HG03139 (cell line): ENCODE data around the gene OR2K2.
"Not testable (repeated sequence)": the region's sequence is repeated elsewhere in the genome, so short reads cannot be mapped to it uniquely, and the experiment has no call there.

ENCODE experiments used
- ATAC-seq: cut with Tn5 transposase; IDR thresholded peaks from one replicate; pipeline ENCODE4 v1.9.1; 2021; ENCODE audit not compliant: unreplicated experiment

Gene OR2K2

DNA sequence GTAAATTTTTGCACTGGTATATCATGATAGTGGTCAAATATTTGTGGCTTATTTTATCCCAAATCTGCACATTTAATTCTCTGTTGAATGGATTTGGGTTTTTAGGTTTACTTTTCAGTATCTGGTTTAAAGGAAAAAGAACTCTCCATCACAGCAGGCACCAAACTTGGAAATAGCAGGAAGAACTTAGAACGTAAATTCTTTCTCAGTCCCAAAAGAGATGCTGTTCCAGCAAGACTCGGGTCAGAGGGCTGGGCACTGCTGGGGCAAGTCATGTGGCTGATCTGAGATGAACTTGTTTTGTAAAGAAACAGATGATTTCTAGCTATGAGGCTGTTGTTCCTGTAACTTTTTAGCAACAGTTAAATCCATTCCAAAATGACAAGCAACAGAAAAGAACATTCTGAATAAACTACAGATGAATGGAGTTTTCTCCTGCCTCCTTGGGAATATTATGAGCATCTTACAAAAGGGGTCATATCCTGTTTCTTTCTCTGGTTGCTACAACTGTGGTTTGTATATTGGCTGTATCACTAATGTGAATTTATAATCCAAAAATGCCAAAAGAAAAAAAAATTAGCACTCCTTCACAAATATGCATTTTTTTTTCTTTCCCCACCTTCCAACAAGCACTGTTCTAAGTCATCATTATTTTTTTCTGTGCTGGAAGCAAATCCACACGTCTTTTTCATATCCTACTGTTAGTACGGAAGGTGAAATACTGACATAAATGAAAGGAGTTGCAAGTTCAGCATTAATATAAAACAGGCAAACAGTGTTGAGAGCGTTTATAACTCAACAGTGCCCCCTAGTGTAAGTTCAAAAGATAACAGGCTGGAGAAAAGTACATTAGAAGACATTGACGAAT is 31.1 kb downstream of the OR2K2 start:
- ATAC-seq = no peak

- no peak for ATAC-seq
These were observed 31.9 kb downstream of the OR2K2 start for GRCh38 chr9:111298111-111298510.

GRCh38 chr9:111297066-111297824 is 32.8 kb downstream of the OR2K2 start:
- no peak for ATAC-seq

GRCh38 chr9:111294691-111295451 is 35.2 kb downstream of the OR2K2 start:
- no peak for ATAC-seq

DNA sequence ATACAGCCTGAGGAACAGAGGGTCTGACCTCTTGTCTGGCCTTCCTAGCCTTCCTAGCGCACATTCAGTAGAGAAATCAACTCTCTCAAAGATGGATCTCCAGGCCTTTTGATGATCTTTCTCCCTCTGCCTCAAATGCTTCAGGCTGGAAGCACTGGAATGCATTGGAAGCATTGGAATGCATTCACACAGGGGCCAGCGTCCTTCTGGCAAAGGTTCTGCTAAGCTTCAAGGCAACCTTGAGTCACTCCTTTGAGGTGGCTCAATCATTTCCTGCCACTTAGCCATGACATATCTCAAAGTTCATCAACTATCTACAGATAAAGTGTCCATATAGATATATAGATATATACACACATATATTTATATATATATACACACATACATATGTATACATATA is 42.9 kb downstream of the OR2K2 start:
- ATAC-seq = no peak

- no peak for ATAC-seq
These were observed 45.3 kb downstream of the OR2K2 start for GRCh38 chr9:111284703-111285102.

- ATAC-seq = no peak
These were observed 47.2 kb downstream of the OR2K2 start for GRCh38 chr9:111282845-111283244.

GRCh38 chr9:111280795-111281194 is 49.2 kb downstream of the OR2K2 start:
- not testable (repeated sequence) for ATAC-seq
